Small intestine (tissue), 7 donors: ENCODE results near the gene C12orf43. TPM values are rescaled to one million over a fixed set of nuclear protein-coding genes. Genes with fewer than 3 reads are reported as not detected.
A peak's percentile ranks its signal among the peaks of the same experiment; 100 is the strongest.

Source experiments
- DNase-seq, 2 donors: peaks; one replicate each; pipeline versions ENCODE4 v3.0.0 to v3.0.0-alpha.2; 2013
- FAIRE-seq: peaks from 2 replicates; lab custom pipeline; 2012; peaks lifted over from hg19 to GRCh38; lab: Jason Lieb, UNC
- H3K27ac ChIP-seq, 3 donors: one replicate each; pipeline ENCODE4 v1.5.1; 2013; ENCODE audit warnings: low read length in 2 of 3, mild to moderate bottlenecking in 2 of 3, control low read depth in 1 of 3, inconsistent platforms in 1 of 3, low read depth in 1 of 3, moderate library complexity in 1 of 3
- H3K27me3 ChIP-seq, 3 donors: one replicate each; pipeline ENCODE4 v1.6.1; 2013; ENCODE audit warnings: low read length in 3 of 3, inconsistent platforms in 1 of 3; ENCODE audit not compliant: control insufficient read depth in 3 of 3, insufficient read depth in 3 of 3
- H3K36me3 ChIP-seq, 3 donors: one replicate each; pipeline ENCODE4 v1.6.1; 2013; ENCODE audit warnings: low read length in 3 of 3, inconsistent platforms in 1 of 3, low read depth in 1 of 3, mild to moderate bottlenecking in 1 of 3, moderate library complexity in 1 of 3; ENCODE audit not compliant: control insufficient read depth in 3 of 3, insufficient read depth in 2 of 3
- H3K4me1 ChIP-seq, 3 donors: one replicate each; pipeline ENCODE4 v1.6.1; 2013; ENCODE audit warnings: low read length in 2 of 3, inconsistent platforms in 1 of 3, low read depth in 1 of 3, mild to moderate bottlenecking in 1 of 3, moderate library complexity in 1 of 3; ENCODE audit not compliant: control insufficient read depth in 3 of 3, insufficient read depth in 2 of 3
- H3K4me3 ChIP-seq, 3 donors: one replicate each; pipeline ENCODE4 v1.5.1; 2013; ENCODE audit warnings: low read length in 3 of 3, control low read depth in 1 of 3, inconsistent platforms in 1 of 3, low read depth in 1 of 3, mild to moderate bottlenecking in 1 of 3, moderate library complexity in 1 of 3
- H3K9me3 ChIP-seq, 2 donors: one replicate each; pipeline ENCODE4 v1.6.1; 2013; ENCODE audit warnings: low read depth in 1 of 2, low read length in 1 of 2; ENCODE audit not compliant: control insufficient read depth in 2 of 2, insufficient read depth in 1 of 2
- WGBS, 3 donors: extraction: QIAGEN DNeasy Blood & Tissue Kit; methylation state at CpG; one replicate each; pipeline ENCODE4 v1.1.7; 2013; 5-methylcytosine and 5-hydroxymethylcytosine counted together
- polyA plus RNA-seq, 4 donors: library from polyadenylated mRNA; stranded (reverse) in 3 of 4; unstranded in 1 of 4; fragments of 200-250 nt in 3 of 4; fragments of 120-200 nt in 1 of 4; gene quantifications; one replicate each; pipeline versions ENCODE4 v1.2.1 to v1.2.3, GENCODE V29; 2013
- donor health status: healthy with polysubstance abuse.
- donor health status: control.
- donor health status: control.
- donor health status: Bipolar disorder and iron deficiency.
- donor health status: healthy.

C12orf43 gene
- polyA plus RNA-seq, 4 donors = 4.5 to 11.4 (median 7.2) TPM

DNA sequence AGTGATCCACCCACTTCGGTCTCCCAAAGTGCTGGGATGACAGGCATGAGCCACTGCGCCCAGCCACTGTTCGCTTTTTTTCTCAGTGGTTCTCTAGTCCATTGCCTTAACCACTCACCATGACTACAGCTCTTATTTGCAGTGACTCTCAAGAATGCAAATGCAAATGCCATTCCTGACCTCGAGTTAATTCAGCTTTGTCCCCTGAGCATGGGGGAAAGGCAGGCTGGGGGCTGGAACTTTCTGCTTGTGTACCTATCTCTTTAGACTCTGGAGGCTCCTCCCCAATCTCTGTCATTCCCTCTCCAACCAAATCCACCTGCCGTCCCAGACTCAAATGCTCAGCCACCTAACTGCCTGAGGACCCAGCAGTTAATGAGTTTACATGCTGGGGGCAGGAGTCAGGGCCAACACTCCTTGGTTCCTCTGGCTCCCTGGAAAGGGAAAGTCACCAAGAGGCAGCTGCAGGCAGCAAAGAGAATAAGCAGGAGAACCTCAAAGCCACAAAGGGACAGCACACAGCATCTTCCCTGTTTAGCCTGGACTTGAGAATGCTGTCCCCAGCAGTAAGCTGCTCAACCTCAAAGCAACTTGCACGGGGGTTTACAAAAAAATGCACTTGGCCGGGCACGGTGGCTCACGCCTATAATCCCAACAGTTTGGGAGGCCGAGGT lies 43.3 kb downstream of the C12orf43 start:
- Histone ChIP-seq H3K9me3 (no peaks in the 10 kb centered on the region), H3K4me1 (peaks cover 0 to 42% (median 0%) of the 10 kb centered on the region in 3 donors), H3K36me3 (peaks cover 0 to 84% (median 10%) of the 10 kb centered on the region in 3 donors), H3K27me3 (no peaks in the 10 kb centered on the region), H3K4me3 (no peak overlapping the region), H3K27ac (peak overlapping the region in 2 of 3 donors; percentile 30 to 62)
- DNase-seq (peak; percentile 56 to 67), FAIRE-seq (no peak)
- 38 to 54% (median 44%) methylated on average over 10 of the region's 10 CpGs for WGBS, 3 donors

DNA sequence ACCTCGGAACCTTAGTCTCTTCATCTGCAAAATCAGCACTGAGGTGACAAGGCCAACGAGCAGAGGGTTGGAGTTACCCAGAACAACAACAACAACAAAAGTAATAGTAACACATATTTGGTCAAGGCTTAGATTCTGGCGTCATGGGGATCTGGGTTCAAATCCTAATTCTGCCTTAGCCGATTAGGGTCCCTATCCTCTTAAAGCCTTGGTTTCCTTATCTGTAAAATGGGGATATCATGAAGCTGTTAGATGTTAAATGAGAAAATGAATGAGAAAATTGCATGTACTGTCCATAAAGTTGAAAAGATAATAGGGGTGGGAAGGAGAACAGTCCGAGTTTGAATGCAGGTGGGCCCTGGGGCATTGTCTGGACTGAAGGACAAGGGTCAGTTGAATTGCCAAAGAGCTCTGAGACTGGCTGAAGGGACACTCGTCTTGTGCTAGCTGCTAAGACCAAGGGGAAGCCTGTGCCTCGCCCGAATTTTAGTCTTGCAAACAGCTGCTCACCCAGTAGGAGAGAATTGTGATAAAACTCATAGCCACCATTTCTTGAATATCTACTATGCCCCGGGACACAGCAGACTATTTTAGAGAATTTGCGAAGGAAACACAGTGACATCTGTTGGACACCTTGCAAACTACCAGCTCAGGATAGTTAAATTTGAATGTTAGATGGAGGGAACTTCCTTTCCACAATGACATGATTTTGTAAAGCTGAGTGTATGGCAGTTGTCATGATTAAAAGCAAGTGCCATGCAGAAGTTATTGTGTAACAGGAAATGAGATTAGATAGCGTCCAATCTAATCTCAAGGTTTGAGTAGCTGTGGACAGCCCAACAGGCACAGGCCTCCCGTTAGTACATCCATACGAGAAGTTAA lies 44.7 kb downstream of the C12orf43 start:
- no peaks in the 10 kb centered on the region for H3K9me3 ChIP-seq
- peaks cover 0 to 38% (median 0%) of the 10 kb centered on the region in 3 donors for H3K4me1 ChIP-seq
- no peak for FAIRE-seq
- 22 to 34% (median 27%) methylated on average over 13 of the region's 13 CpGs for WGBS, 3 donors
- H3K4me3 ChIP-seq = no peak overlapping the region
- H3K36me3 ChIP-seq = peaks cover 0 to 83% (median 10%) of the 10 kb centered on the region in 3 donors
- peak overlapping the region; percentile 3 to 64 (median 30) for H3K27ac ChIP-seq
- no peaks in the 10 kb centered on the region for H3K27me3 ChIP-seq
- DNase-seq = peak; percentile 80 to 86

DNA sequence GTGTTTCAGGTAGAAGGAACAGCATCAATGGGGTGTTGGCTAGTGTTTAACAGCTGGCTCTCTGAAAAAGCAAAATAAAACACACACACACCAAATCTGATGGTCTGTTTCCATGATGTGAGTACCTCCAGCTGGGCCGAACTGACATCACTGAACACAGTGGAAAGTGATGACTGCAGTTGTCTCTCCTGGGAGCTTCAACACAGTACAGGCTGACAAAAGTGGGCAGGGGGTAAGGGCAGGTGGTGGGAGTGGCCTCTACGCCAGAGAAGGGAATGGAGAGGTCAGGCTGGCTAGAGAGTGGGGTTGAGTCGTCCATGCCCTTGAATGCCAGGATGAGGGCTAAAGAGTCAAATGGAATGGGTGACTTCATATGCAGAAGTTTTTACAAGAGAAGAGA lies 46.0 kb downstream of the C12orf43 start:
- FAIRE-seq = no peak

GRCh38 chr12:120965534-120966091 lies 50.7 kb downstream of the C12orf43 start:
- Histone ChIP-seq H3K27me3 (no peaks in the 10 kb centered on the region), H3K27ac (peak overlapping the region in 2 of 3 donors; percentile 20 to 59), H3K4me3 (no peak overlapping the region), H3K9me3 (peaks cover 0 to 16% of the 10 kb centered on the region in 2 donors), H3K36me3 (peaks cover 0 to 37% (median 6%) of the 10 kb centered on the region in 3 donors), H3K4me1 (peaks cover 0 to 31% (median 3%) of the 10 kb centered on the region in 3 donors)
- FAIRE-seq (no peak), DNase-seq (peak; percentile 55 to 59)
- WGBS, 3 donors = 21 to 55% (median 27%) methylated on average over 13 of the region's 13 CpGs

More for the DNA sequence above, 46.0 kb downstream of the C12orf43 start:
- H3K36me3 ChIP-seq = peaks cover 0 to 72% (median 10%) of the 10 kb centered on the region in 3 donors
- H3K4me1 ChIP-seq = peaks cover 0 to 38% (median 0%) of the 10 kb centered on the region in 3 donors
- H3K27ac ChIP-seq = no peak overlapping the region
- H3K27me3 ChIP-seq = no peaks in the 10 kb centered on the region
- peaks cover 0 to 3% of the 10 kb centered on the region in 2 donors for H3K9me3 ChIP-seq
- 65 to 78% (median 71%) methylated on average over 3 of the region's 3 CpGs for WGBS, 3 donors
- H3K4me3 ChIP-seq = no peak overlapping the region
- DNase-seq = no peak

- Histone ChIP-seq H3K9me3 (peaks cover 0 to 16% of the 10 kb centered on the region in 2 donors), H3K27me3 (no peaks in the 10 kb centered on the region), H3K4me1 (peaks cover 0 to 37% (median 3%) of the 10 kb centered on the region in 3 donors), H3K36me3 (peaks cover 0 to 24% (median 6%) of the 10 kb centered on the region in 3 donors), H3K27ac (no peak overlapping the region), H3K4me3 (no peak overlapping the region)
- FAIRE-seq (no peak), DNase-seq (no peak)
- 75 to 87% (median 77%) methylated on average over 8 of the region's 8 CpGs for WGBS, 3 donors
Observed at GRCh38 chr12:120964298-120964697, 52.0 kb downstream of the C12orf43 start.

DNA sequence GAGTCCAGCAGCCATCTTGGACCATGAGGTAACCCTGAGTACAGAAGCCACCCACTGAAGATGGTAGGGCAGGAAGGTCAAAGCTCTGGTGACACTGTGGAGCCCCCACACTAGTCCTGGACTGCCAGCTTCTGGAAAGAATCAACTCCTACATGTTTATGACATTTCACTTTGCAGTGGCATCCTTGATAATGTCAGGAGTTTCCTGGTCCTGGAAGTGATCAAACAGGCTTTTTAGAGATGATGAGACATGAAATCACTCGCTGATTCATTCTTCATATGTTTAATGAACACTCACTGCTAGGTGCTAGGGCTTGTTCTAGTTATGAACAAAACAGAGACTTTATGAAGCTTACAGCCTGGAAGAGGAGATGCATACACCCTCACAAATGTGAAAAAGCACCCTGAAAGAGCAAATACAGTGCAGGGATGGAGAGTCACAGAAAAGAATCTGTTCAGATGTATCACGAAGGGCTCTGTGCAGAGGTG lies 53.7 kb downstream of the C12orf43 start:
- FAIRE-seq = no peak
- Histone ChIP-seq H3K27ac (peak overlapping the region; percentile 74 to 92 (median 91)), H3K27me3 (no peaks in the 10 kb centered on the region), H3K36me3 (peaks cover 0 to 8% (median 0%) of the 10 kb centered on the region in 3 donors), H3K9me3 (peaks cover 0 to 16% of the 10 kb centered on the region in 2 donors), H3K4me3 (no peak overlapping the region), H3K4me1 (peaks cover 0 to 52% (median 3%) of the 10 kb centered on the region in 3 donors)
- 46 to 59% (median 50%) methylated on average over 2 of the region's 2 CpGs for WGBS, 3 donors
- peak in 1 of 2 donors; percentile 36 for DNase-seq

DNA sequence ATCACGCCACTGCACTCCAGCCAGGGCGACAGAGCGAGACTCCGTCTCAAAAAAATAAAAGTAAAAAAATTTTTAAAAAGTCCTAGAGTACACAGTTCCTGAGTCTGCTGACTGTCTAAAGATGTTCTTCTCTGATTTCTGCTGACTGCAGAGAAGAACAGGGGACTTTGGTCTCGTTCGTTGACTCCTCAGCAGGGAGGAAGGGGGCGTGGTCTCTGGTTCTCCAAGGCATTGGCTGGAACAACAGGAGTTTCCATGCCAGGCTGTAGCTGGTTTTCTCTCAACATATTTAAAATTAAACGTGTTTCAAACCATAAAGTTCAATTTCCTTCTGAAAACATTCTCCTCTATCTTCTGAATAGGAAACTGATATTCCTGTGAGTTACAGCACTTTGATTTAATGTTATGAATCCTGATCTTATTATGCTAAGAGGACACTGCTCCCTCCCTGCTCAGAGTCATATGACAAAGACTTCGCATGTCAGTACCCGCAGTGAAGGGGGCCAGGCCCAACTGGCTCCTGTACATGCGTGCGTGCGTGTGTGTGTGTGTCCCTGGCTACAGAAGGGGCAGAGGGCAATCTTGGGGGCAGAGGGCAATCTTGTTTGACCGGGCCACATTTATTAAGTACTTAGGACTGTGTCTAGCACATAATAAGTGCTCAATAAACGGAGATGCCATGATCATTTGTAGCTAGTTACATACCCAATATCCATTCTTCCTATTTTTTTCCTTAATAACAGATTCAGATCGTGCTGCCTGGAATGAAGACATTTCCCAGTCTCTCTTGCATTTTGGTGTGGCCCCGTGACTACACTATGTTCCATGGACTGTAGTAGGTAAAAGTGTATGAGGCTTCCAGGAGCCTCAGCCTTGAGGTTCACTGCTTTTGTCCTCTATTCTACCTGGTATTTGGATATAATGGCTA lies 54.4 kb downstream of the C12orf43 start:
- H3K4me1 ChIP-seq = peaks cover 0 to 59% (median 3%) of the 10 kb centered on the region in 3 donors
- FAIRE-seq (no peak), DNase-seq (peak; percentile 97 to 98)
- no peak overlapping the region for H3K4me3 ChIP-seq
- H3K9me3 ChIP-seq = peaks cover 0 to 16% of the 10 kb centered on the region in 2 donors
- peak overlapping the region; percentile 74 to 92 (median 91) for H3K27ac ChIP-seq
- peaks cover 0 to 2% (median 0%) of the 10 kb centered on the region in 3 donors for H3K36me3 ChIP-seq
- H3K27me3 ChIP-seq = no peaks in the 10 kb centered on the region
- WGBS, 3 donors = 19 to 50% (median 44%) methylated on average over 17 of the region's 17 CpGs
